Hepatocyte (in vitro differentiated cells): Measurements from ENCODE around the gene SHF.

Experiments used
- CTCF ChIP-seq: fragments of 200-600 bp; sonication (generic); IDR thresholded peaks from 2 replicates; pipeline ENCODE4 v1.5.1; 2016; ENCODE audit warnings: antibody characterized with exemption, mild to moderate bottlenecking; ENCODE audit not compliant: poor library complexity
- EZH2phosphoT487 ChIP-seq: fragments of 200-600 bp; sonication (generic); IDR thresholded peaks from one replicate; pipeline ENCODE4 v1.6.1; 2018; ENCODE audit warnings: antibody characterized with exemption, mild to moderate bottlenecking, low read depth, moderate library complexity; ENCODE audit not compliant: unreplicated experiment, severe bottlenecking

- no peak for TF ChIP-seq CTCF
- TF ChIP-seq EZH2phosphoT487 = no peak
These were observed 37.3 kb downstream of the SHF start for GRCh38 chr15:45150481-45150880.
